IPS-18c (cell line): ENCODE measurements around the gene PTPRH.

Source experiments
- H3K4me3 ChIP-seq: 2 replicates; pipeline ENCODE4 v1.7.0; 2013; ENCODE audit warnings: low read depth, mild to moderate bottlenecking, low read length, moderate library complexity; ENCODE audit not compliant: insufficient read depth
- H3K9me3 ChIP-seq: one replicate; pipeline ENCODE4 v1.6.1; 2013; ENCODE audit warnings: mild to moderate bottlenecking, low read length, moderate library complexity; ENCODE audit not compliant: control insufficient read depth, insufficient read depth

Gene PTPRH

GRCh38 chr19:55248166-55248675, 38.9 kb upstream of the PTPRH start:
- Histone ChIP-seq H3K4me3 (no peak overlapping the region), H3K9me3 (no peaks in the 10 kb centered on the region)

GRCh38 chr19:55247621-55248099, 38.4 kb upstream of the PTPRH start:
- Histone ChIP-seq H3K4me3 (no peak overlapping the region), H3K9me3 (no peaks in the 10 kb centered on the region)

GRCh38 chr19:55246462-55247451, 37.5 kb upstream of the PTPRH start:
- no peaks in the 10 kb centered on the region for H3K9me3 ChIP-seq
- H3K4me3 ChIP-seq: no peak overlapping the region

GRCh38 chr19:55245236-55245904, 36.1 kb upstream of the PTPRH start:
- H3K4me3 ChIP-seq: no peak overlapping the region
- H3K9me3 ChIP-seq: no peaks in the 10 kb centered on the region

GRCh38 chr19:55244004-55244680, 34.8 kb upstream of the PTPRH start:
- Histone ChIP-seq H3K9me3 (no peaks in the 10 kb centered on the region), H3K4me3 (no peak overlapping the region)

GRCh38 chr19:55242517-55242916, 33.2 kb upstream of the PTPRH start:
- H3K4me3 ChIP-seq: no peak overlapping the region
- H3K9me3 ChIP-seq: no peaks in the 10 kb centered on the region

GRCh38 chr19:55241935-55242464, 32.7 kb upstream of the PTPRH start:
- Histone ChIP-seq H3K9me3 (no peaks in the 10 kb centered on the region), H3K4me3 (no peak overlapping the region)

GRCh38 chr19:55241143-55241934, 32.0 kb upstream of the PTPRH start:
- no peaks in the 10 kb centered on the region for H3K9me3 ChIP-seq
- H3K4me3 ChIP-seq: no peak overlapping the region

- Histone ChIP-seq H3K9me3 (no peaks in the 10 kb centered on the region), H3K4me3 (no peak overlapping the region)
These were observed 31.4 kb upstream of the PTPRH start for GRCh38 chr19:55240713-55241020.

- Histone ChIP-seq H3K4me3 (no peak overlapping the region), H3K9me3 (no peaks in the 10 kb centered on the region)
These were observed 29.7 kb upstream of the PTPRH start for GRCh38 chr19:55239004-55239403.

- Histone ChIP-seq H3K4me3 (no peak overlapping the region), H3K9me3 (no peaks in the 10 kb centered on the region)
These were observed 28.7 kb upstream of the PTPRH start for GRCh38 chr19:55238030-55238429.

GRCh38 chr19:55232986-55233385, 23.7 kb upstream of the PTPRH start:
- Histone ChIP-seq H3K4me3 (no peak overlapping the region), H3K9me3 (no peaks in the 10 kb centered on the region)

- Histone ChIP-seq H3K4me3 (no peak overlapping the region), H3K9me3 (no peaks in the 10 kb centered on the region)
These were observed 22.9 kb upstream of the PTPRH start for GRCh38 chr19:55232286-55232602.

- Histone ChIP-seq H3K4me3 (no peak overlapping the region), H3K9me3 (no peaks in the 10 kb centered on the region)
These were observed 22.3 kb upstream of the PTPRH start for GRCh38 chr19:55231391-55232285.

- H3K9me3 ChIP-seq: no peaks in the 10 kb centered on the region
- H3K4me3 ChIP-seq: no peak overlapping the region
These were observed 21.5 kb upstream of the PTPRH start for GRCh38 chr19:55230780-55231179.

- no peaks in the 10 kb centered on the region for H3K9me3 ChIP-seq
- no peak overlapping the region for H3K4me3 ChIP-seq
These were observed 21.0 kb upstream of the PTPRH start for GRCh38 chr19:55230329-55230728.
